Skin epidermis (tissue), 12 donors: ENCODE data around the gene DENND6A.
"Not testable (repeated sequence)": the region's sequence is repeated elsewhere in the genome, so short reads cannot be mapped to it uniquely, and the experiment has no call there.

Source experiments
- H3K27ac ChIP-seq, 21 experiments: fragments of 200-600 bp; sonication (generic) in 11 of 21; one replicate each; pipeline ENCODE4 v1.5.0; 2020; ENCODE audit warnings: mild to moderate bottlenecking in 3 of 21, inconsistent platforms in 2 of 21, moderate library complexity in 2 of 21
- H3K4me3 ChIP-seq, 7 experiments: fragments of 200-600 bp; sonication (generic) in 2 of 7; one replicate each; pipeline ENCODE4 v1.5.0; 2020; ENCODE audit warnings: inconsistent platforms in 2 of 7, mild to moderate bottlenecking in 2 of 7, moderate library complexity in 1 of 7

Gene DENND6A, protein sequence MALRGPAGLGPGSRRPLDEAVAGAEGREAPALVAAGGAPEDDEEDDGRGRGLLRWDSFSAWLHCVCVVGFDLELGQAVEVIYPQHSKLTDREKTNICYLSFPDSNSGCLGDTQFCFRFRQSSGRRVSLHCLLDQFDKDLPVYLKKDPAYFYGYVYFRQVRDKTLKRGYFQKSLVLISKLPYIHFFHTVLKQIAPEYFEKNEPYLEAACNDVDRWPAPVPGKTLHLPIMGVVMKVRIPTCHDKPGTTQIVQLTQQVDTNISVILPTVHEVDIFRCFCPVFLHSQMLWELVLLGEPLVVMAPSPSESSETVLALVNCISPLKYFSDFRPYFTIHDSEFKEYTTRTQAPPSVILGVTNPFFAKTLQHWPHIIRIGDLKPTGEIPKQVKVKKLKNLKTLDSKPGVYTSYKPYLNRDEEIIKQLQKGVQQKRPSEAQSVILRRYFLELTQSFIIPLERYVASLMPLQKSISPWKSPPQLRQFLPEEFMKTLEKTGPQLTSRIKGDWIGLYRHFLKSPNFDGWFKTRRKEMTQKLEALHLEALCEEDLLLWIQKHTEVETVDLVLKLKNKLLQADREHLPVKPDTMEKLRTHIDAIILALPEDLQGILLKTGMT

DNA sequence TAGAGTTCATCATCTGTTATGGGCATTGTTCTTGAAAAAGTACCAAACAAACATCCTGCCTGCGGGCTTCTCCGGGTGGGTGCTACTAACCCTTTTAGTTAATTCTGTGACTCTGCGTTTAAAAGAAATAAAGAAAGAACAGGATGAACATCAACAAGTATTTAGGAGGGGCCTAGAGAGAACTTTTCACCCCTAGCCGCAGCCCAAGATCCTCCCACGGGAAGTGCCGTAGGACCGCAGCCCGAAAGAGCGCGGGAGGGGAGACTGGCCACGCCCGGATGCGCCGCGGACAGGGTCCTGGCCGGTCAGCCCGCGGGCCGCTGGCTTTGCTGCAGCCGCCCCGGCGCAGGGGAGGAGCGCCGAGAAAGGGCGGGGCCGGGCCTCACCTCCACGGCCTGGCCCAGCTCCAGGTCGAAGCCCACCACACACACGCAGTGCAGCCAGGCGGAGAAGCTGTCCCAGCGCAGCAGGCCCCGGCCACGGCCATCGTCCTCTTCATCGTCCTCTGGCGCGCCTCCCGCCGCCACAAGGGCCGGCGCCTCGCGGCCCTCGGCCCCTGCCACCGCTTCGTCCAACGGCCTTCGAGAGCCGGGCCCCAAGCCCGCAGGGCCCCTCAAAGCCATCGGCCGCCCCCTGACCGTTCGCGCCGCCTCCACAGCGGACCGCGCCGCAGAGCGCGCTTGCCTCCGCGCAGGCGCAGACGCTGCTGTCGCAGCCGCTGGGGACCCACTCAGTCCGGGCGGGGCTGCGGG, at the start of gene DENND6A:
DENND6A (minus strand) TSS at position 682 of the 752 bp plus-strand sequence; CDS start at position 623, 59 bp downstream.
- Histone ChIP-seq H3K4me3 (peak within 1 kb of the TSS; percentile 67 to 99 (median 85)), H3K27ac (peak within 1 kb of the TSS; percentile 88 to 99 (median 97))

- Histone ChIP-seq H3K4me3 (no peak overlapping the region), H3K27ac (no peak overlapping the region)
Measured at GRCh38 chr3:57740027-57740426, 47.1 kb upstream of the DENND6A start.

DNA sequence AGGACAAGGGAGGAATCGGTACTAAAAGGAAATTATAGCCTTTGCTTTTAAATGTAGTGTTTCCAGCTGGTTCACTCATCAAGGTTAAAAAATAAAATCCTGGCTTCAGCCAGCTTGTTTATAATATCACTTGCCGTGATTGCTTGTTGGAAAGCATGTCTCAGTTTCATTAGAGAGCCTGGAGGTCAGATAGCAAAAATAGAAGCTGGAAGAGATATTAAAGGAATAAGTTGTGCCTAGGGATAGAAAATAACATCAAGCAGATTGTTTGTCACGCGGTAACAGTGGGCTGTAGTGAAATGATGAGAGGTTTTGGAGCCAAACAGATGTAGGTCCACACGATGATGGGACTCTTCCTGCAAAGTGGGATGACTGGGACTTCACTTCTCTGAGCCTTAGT, 45.5 kb upstream of the DENND6A start:
- Histone ChIP-seq H3K4me3 (no peak overlapping the region), H3K27ac (no peak overlapping the region)

DNA sequence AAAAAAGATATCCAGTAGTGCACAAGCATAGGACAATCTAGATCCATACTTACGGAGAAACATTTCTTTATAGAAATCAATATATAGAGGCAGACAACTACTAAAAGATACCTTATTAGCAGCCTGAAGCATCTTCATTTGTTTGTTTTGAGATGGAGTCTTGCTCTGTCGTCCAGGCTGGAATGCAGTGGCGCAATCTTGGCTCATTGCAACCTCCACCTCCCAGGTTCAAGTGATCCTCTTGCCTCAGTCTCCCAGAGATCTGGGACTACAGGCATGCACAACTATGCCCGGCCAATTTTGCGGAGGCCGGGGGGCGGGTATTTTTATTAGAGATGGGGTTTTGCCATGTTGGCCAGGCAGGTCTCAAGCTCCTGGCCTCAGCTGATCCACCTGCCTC, 45.0 kb upstream of the DENND6A start:
- H3K4me3 ChIP-seq = no peak overlapping the region

GRCh38 chr3:57735405-57735804, 42.5 kb upstream of the DENND6A start:
- no peak overlapping the region for H3K4me3 ChIP-seq
- H3K27ac ChIP-seq = no peak overlapping the region

More for the DNA sequence above, 45.0 kb upstream of the DENND6A start:
- H3K27ac ChIP-seq = no peak overlapping the region

DNA sequence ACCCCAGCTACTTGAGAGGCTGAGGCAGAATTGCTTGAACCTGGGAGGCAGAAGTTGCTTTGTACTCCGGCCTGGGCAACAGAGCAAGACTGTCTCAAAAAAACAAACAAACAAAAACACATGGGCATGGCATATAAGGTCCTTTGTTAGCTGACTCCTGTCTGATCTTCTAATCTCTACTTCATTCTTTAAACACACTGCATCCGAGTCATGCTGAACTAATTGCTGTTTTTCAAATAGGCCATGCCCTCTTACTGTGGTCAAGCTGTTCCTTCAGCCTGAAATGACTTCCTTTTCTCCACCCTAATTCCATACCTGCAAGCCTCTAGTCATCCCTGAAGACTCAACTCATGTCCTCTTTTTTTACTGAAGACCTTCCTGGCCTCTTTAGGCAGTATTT, 40.9 kb upstream of the DENND6A start:
- H3K27ac ChIP-seq = no peak overlapping the region
- H3K4me3 ChIP-seq = no peak overlapping the region

GRCh38 chr3:57731311-57731710, 38.4 kb upstream of the DENND6A start:
- Histone ChIP-seq H3K27ac (no peak overlapping the region), H3K4me3 (no peak overlapping the region)

DNA sequence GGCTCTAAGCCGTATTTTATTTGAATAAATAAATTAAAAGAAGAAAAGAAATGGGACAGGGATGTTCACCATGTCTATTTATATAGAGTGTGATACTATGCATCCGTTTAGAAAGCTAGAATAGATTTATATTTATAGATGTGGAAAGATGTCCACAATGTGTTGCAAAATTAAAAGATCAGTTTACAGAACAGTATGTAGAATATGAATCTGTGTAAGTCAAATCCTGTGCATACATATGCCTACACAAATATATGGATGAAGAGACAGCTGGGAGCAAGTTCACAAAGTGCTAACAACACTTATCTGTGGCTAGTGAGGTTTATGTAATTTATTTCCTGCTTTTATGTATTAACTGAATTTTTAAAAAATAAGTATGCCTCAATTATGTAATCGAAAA, 37.8 kb upstream of the DENND6A start:
- Histone ChIP-seq H3K27ac (no peak overlapping the region), H3K4me3 (no peak overlapping the region)

DNA sequence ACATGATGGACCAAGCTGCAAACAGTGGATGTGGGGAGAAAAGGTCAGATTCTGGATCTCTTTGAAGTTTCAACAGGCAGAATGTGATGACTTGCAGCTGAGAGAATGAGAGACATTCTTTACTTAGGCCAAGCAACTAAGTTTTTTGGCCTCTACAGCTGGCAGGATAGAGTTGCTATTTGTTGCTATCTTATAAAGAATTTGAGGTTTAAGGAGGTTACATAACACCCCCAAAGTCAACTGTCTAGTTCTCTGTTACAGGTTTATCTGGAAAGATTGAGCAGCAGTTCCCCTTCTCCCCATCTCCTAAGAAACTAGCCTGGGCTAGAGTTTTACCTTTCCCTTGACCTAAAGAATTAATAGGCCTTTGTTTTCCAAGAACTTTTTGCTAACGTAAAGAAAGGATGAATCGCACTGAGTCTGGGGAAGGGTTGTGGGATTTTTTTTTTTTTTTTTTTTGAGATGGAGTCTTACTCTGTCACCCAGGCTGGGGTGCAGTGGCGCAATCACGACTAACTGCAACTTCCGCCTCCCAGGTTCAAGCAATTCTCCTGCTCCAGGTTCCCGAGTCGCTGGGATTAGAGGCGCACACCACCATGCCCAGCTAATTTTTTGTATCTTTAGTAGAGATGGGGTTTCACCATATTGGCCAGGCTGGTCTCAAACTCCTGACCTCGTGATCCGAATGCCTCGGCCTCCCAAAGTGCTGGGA, 36.6 kb upstream of the DENND6A start:
- H3K4me3 ChIP-seq = no peak overlapping the region
- no peak overlapping the region for H3K27ac ChIP-seq

- Histone ChIP-seq H3K4me3 (no peak overlapping the region), H3K27ac (no peak overlapping the region)
Measured at GRCh38 chr3:57727106-57727505, 34.2 kb upstream of the DENND6A start.

- Histone ChIP-seq H3K27ac (no peak overlapping the region), H3K4me3 (no peak overlapping the region)
Measured at GRCh38 chr3:57726397-57726796, 33.5 kb upstream of the DENND6A start.

DNA sequence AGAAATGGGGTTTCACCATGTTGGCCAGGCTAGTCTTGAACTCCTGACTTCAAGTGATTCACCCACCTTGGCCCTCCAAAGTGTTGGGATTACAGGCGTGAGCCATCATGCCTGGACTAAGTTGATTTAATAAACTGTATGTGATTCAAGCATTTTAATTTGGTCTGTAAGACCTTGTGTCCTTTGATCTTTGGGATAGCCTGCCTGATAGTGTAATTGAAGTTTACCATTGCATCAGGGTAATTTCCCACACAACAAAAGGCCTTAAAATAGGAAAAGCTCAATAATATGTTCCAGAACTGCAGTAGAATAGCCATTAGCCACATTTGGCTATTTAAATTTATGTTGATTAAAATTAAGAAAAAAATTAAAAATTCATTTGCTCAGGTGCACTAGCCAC, 25.2 kb upstream of the DENND6A start:
- Histone ChIP-seq H3K27ac (no peak overlapping the region), H3K4me3 (no peak overlapping the region)

DNA sequence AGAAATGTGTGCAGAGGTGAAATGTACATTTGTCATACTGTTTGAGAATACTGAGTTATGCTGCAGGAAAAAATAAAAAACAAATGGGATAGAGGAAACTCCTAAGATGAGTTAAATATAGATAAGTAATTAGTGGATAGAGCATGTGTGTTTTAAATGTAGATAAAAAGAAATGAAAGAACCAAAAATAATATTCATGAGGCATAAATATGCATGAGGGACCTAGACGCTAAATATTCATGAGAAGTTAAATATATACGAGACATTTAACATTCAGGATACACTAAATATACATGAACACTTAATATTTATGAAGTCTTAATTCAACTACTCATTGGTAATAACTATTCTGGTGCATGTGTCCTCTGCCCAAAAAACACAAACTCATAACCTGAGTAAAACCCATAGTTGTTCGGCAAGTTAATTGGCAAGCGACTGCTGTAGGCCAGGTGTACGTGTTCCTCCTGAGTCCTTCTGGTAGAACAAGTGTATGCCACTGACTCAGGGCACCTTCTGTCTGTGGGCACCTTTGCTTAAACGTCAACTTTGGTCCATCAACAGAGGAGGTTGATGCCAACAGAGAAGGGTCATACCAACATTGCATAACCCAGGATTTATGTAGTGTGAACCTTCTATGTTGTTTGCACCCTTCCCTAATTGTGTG, 24.5 kb upstream of the DENND6A start:
- Histone ChIP-seq H3K27ac (no peak overlapping the region), H3K4me3 (no peak overlapping the region)

- Histone ChIP-seq H3K4me3 (no peak overlapping the region), H3K27ac (no peak overlapping the region)
Measured at GRCh38 chr3:57715686-57716085, 22.8 kb upstream of the DENND6A start.

GRCh38 chr3:57709559-57709958, 16.7 kb upstream of the DENND6A start:
- Histone ChIP-seq H3K4me3 (no peak overlapping the region), H3K27ac (peak overlapping the region in 10 of 21 experiments; percentile 4 to 55 (median 32))

- Histone ChIP-seq H3K27ac (peak overlapping the region in 11 of 21 experiments; percentile 4 to 55 (median 30)), H3K4me3 (no peak overlapping the region)
Measured at GRCh38 chr3:57709031-57709430, 16.2 kb upstream of the DENND6A start.

DNA sequence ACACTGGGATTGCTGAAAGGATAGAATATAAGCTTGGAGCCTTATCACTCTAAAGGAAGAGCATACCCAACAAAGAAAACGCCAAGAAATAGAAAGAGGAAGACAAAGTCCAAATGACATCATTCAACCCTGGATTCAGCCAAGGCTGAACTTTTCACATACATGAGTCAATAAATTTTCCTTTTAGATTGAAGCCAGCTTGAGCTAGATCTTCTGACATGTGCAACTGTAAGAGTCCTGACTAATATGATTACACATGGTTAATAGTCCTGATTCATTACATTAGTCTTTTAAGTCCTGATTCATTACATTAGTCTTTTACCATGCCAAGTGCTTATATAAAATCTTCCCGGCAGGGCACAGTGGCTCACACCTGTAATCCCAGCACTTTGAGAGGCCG, 13.6 kb upstream of the DENND6A start:
- no peak overlapping the region for H3K4me3 ChIP-seq
- H3K27ac ChIP-seq = peak overlapping the region in 2 of 21 experiments; percentile 4 to 42

DNA sequence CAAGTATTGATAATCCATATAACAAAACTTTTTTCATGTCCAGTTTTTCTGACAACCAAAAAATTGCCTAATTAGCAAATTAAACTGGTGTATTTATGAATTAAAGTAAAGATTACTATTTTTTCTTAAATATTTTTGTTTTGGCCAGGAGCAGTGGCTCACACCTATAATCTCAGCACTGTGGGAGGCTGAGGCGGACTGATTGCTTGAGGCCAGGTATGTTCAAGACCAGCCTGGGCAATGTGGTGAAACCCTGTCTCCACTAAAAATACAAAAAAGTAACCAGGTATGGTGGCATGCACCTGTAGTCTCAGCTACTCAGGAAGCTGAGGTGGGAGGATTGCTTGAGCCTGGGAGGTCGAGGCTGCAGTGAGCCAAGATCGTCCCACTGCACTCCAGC, 12.5 kb upstream of the DENND6A start:
- H3K4me3 ChIP-seq = not testable (repeated sequence)

GRCh38 chr3:57701781-57702180, 8.9 kb upstream of the DENND6A start:
- no peak overlapping the region for H3K4me3 ChIP-seq
- no peak overlapping the region for H3K27ac ChIP-seq

More for the DNA sequence above, 12.5 kb upstream of the DENND6A start:
- H3K27ac ChIP-seq = not testable (repeated sequence)
